Astrocyte (in vitro differentiated cells and primary cell): ENCODE data around the gene TEAD1. TPM values are rescaled to one million over a fixed set of nuclear protein-coding genes. Genes with fewer than 3 reads are reported as not detected.

ENCODE experiments used
- DNase-seq: peaks from one replicate; pipeline ENCODE4 v3.0.0-alpha.2; 2010; ENCODE audit warnings: low read depth
- FAIRE-seq: peaks from 2 replicates; lab custom pipeline; 2011; peaks lifted over from hg19 to GRCh38; lab: Jason Lieb, UNC
- H2AFZ ChIP-seq: 2 replicates; pipeline ENCODE4 v1.6.0; 2012; ENCODE audit warnings: low read depth, low read length, inconsistent platforms
- H3K27ac ChIP-seq: 2 replicates; pipeline ENCODE4 v1.5.1; 2011; ENCODE audit warnings: low read depth, low read length, inconsistent platforms
- H3K27me3 ChIP-seq: 2 replicates; pipeline ENCODE4 v1.6.0; 2011; ENCODE audit warnings: low read length, inconsistent platforms; ENCODE audit not compliant: insufficient read depth
- H3K36me3 ChIP-seq: 2 replicates; pipeline ENCODE4 v1.5.1; 2011; ENCODE audit warnings: low read length, inconsistent platforms; ENCODE audit not compliant: insufficient read depth
- H3K4me1 ChIP-seq: 2 replicates; pipeline ENCODE4 v1.5.1; 2011; ENCODE audit warnings: low read length, inconsistent platforms; ENCODE audit not compliant: insufficient read depth
- H3K4me2 ChIP-seq: 2 replicates; pipeline ENCODE4 v1.6.0; 2012; ENCODE audit warnings: low read length, inconsistent platforms
- H3K4me3 ChIP-seq: 2 replicates; pipeline ENCODE4 v1.5.1; 2011; ENCODE audit warnings: low read depth, mild to moderate bottlenecking, low read length, inconsistent platforms; ENCODE audit not compliant: insufficient read depth
- H3K79me2 ChIP-seq: 2 replicates; pipeline ENCODE4 v1.6.0; 2012; ENCODE audit warnings: mild to moderate bottlenecking, low read length, inconsistent platforms; ENCODE audit not compliant: insufficient read depth
- H3K9ac ChIP-seq: 2 replicates; pipeline ENCODE4 v1.6.0; 2012; ENCODE audit warnings: mild to moderate bottlenecking, low read length, inconsistent platforms
- H3K9me3 ChIP-seq: 2 replicates; pipeline ENCODE4 v1.5.1; 2012; ENCODE audit warnings: low read depth, mild to moderate bottlenecking, low read length, inconsistent platforms; ENCODE audit not compliant: insufficient read depth
- H4K20me1 ChIP-seq: 2 replicates; pipeline ENCODE4 v1.6.0; 2012; ENCODE audit warnings: low read length, inconsistent platforms; ENCODE audit not compliant: insufficient read depth
- H3K27ac Mint-ChIP-seq: one replicate; pipeline ENCODE4 v1.8.0; 2021; ENCODE audit warnings: mild to moderate bottlenecking, mixed read lengths; ENCODE audit not compliant: unreplicated experiment
- H3K27me3 Mint-ChIP-seq: one replicate; pipeline ENCODE4 v1.8.0; 2021; ENCODE audit warnings: low read depth, mixed read lengths; ENCODE audit not compliant: unreplicated experiment
- H3K36me3 Mint-ChIP-seq: one replicate; pipeline ENCODE4 v1.8.0; 2021; ENCODE audit warnings: low read depth, mixed read lengths; ENCODE audit not compliant: unreplicated experiment
- H3K4me1 Mint-ChIP-seq: one replicate; pipeline ENCODE4 v1.8.0; 2021; ENCODE audit warnings: low read depth, mixed read lengths; ENCODE audit not compliant: unreplicated experiment
- H3K4me3 Mint-ChIP-seq: one replicate; pipeline ENCODE4 v1.8.0; 2021; ENCODE audit warnings: mild to moderate bottlenecking, moderate library complexity, mixed read lengths; ENCODE audit not compliant: unreplicated experiment
- H3K9me3 Mint-ChIP-seq: one replicate; pipeline ENCODE4 v1.8.0; 2021; ENCODE audit warnings: mild to moderate bottlenecking, mixed read lengths; ENCODE audit not compliant: unreplicated experiment
- CTCF ChIP-seq: IDR thresholded peaks from 2 replicates; pipeline ENCODE4 v1.5.1; 2011; ENCODE audit warnings: low read depth, mild to moderate bottlenecking, inconsistent platforms, low read length, moderate library complexity; ENCODE audit not compliant: insufficient read depth
- EZH2 ChIP-seq: IDR thresholded peaks from 2 replicates; pipeline ENCODE4 v1.6.1; 2012; ENCODE audit warnings: mild to moderate bottlenecking, low read length, inconsistent platforms; ENCODE audit not compliant: insufficient read depth
- total RNA-seq: library from RNA; stranded (reverse); gene quantifications from 2 replicates; pipeline ENCODE4 v1.2.1, GENCODE V29; 2021

Gene TEAD1
- total RNA-seq, 1 donor from 2014 or later = 149 TPM

- no peak for FAIRE-seq
- Mint-ChIP-seq H3K4me3 (no peak overlapping the region), H3K9me3 (peaks cover 2% of the 10 kb centered on the region), H3K27me3 (no peaks in the 10 kb centered on the region), H3K4me1 (peaks cover 56% of the 10 kb centered on the region), H3K27ac (no peak overlapping the region), H3K36me3 (peaks cover 23% of the 10 kb centered on the region)
- Histone ChIP-seq H3K79me2 (peaks cover 26% of the 10 kb centered on the region), H3K4me2 (no peak overlapping the region), H3K4me1 (peaks cover 46% of the 10 kb centered on the region), H3K9me3 (no peaks in the 10 kb centered on the region), H4K20me1 (peaks cover 31% of the 10 kb centered on the region), H2AFZ (no peak overlapping the region), H3K4me3 (no peak overlapping the region), H3K27ac (no peak overlapping the region), H3K27me3 (no peaks in the 10 kb centered on the region), H3K36me3 (peaks cover 6% of the 10 kb centered on the region), H3K9ac (no peak overlapping the region)
- TF ChIP-seq CTCF = no peak
- TF ChIP-seq EZH2 = no peak
- DNase-seq = no peak
Measured at GRCh38 chr11:12867531-12867930, 193.3 kb downstream of the TEAD1 start.

- peak overlapping the region; percentile 66 for H3K27ac Mint-ChIP-seq
- H3K4me1 Mint-ChIP-seq = peaks cover 47% of the 10 kb centered on the region
- H3K27me3 Mint-ChIP-seq = no peaks in the 10 kb centered on the region
- H3K27me3 ChIP-seq = no peaks in the 10 kb centered on the region
- peaks cover 6% of the 10 kb centered on the region for H3K36me3 ChIP-seq
- no peak overlapping the region for H3K4me3 ChIP-seq
- FAIRE-seq (no peak), DNase-seq (no peak)
- H3K9me3 ChIP-seq = no peaks in the 10 kb centered on the region
- H3K4me1 ChIP-seq = peaks cover 36% of the 10 kb centered on the region
- peaks cover 2% of the 10 kb centered on the region for H3K9me3 Mint-ChIP-seq
- H3K27ac ChIP-seq = peak overlapping the region; percentile 1
- H3K36me3 Mint-ChIP-seq = peaks cover 24% of the 10 kb centered on the region
- H3K9ac ChIP-seq = no peak overlapping the region
- H3K4me2 ChIP-seq = peak overlapping the region; percentile 14
- H2AFZ ChIP-seq = no peak overlapping the region
- TF ChIP-seq CTCF (peak; percentile 25), EZH2 (no peak)
- H4K20me1 ChIP-seq = peaks cover 27% of the 10 kb centered on the region
- H3K4me3 Mint-ChIP-seq = no peak overlapping the region
- peaks cover 24% of the 10 kb centered on the region for H3K79me2 ChIP-seq
Measured at GRCh38 chr11:12868315-12869073, 194.3 kb downstream of the TEAD1 start.

- Histone ChIP-seq H3K4me1 (peaks cover 21% of the 10 kb centered on the region), H3K4me3 (no peak overlapping the region), H3K27me3 (no peaks in the 10 kb centered on the region), H3K27ac (no peak overlapping the region), H3K9ac (no peak overlapping the region), H2AFZ (no peak overlapping the region), H3K4me2 (no peak overlapping the region), H4K20me1 (peaks cover 33% of the 10 kb centered on the region), H3K9me3 (no peaks in the 10 kb centered on the region), H3K79me2 (peaks cover 24% of the 10 kb centered on the region), H3K36me3 (peaks cover 9% of the 10 kb centered on the region)
- peak; percentile 41 for FAIRE-seq
- DNase-seq = no peak
- Mint-ChIP-seq H3K4me1 (peaks cover 27% of the 10 kb centered on the region), H3K27me3 (no peaks in the 10 kb centered on the region), H3K9me3 (peaks cover 2% of the 10 kb centered on the region), H3K36me3 (peaks cover 26% of the 10 kb centered on the region), H3K27ac (peak overlapping the region; percentile 79), H3K4me3 (no peak overlapping the region)
- no peak for TF ChIP-seq CTCF
- TF ChIP-seq EZH2 = no peak
Measured at GRCh38 chr11:12871241-12871640, 197.0 kb downstream of the TEAD1 start.
